Spleen (tissue), 11 donors: ENCODE data around the gene KCNAB1. TPM values are rescaled to one million over a fixed set of nuclear protein-coding genes. Genes with fewer than 3 reads are reported as not detected.
A peak's percentile ranks its signal among the peaks of the same experiment; 100 is the strongest.

Experiments
- DNase-seq: peaks from one replicate; pipeline ENCODE4 v3.0.0-alpha.2; 2020
- H3K27ac ChIP-seq, 8 donors: fragments of 200-600 bp; sonication (generic) in 7 of 8; 1 replicate in 4 of 8; 2 replicates in 4 of 8; pipeline versions ENCODE4 v1.5.0 to v1.8.0; 2016 to 2021; ENCODE audit warnings: inconsistent platforms in 4 of 8, mild to moderate bottlenecking in 4 of 8, moderate library complexity in 1 of 8
- H3K27me3 ChIP-seq, 7 donors: fragments of 200-600 bp; sonication (generic) in 6 of 7; replicated peaks in 1 of 7; 1 replicate in 4 of 7; 2 replicates in 3 of 7; pipeline versions ENCODE4 v1.5.0 to v1.8.0; 2016 to 2021; ENCODE audit warnings: inconsistent platforms in 3 of 7, mild to moderate bottlenecking in 1 of 7
- H3K36me3 ChIP-seq, 6 donors: fragments of 200-600 bp; sonication (generic) in 5 of 6; 1 replicate in 4 of 6; 2 replicates in 2 of 6; pipeline versions ENCODE4 v1.5.0 to v1.8.0; 2016 to 2021; ENCODE audit warnings: inconsistent platforms in 2 of 6
- H3K4me1 ChIP-seq, 6 donors: fragments of 200-600 bp; sonication (generic) in 5 of 6; 1 replicate in 3 of 6; 2 replicates in 3 of 6; pipeline versions ENCODE4 v1.5.0 to v1.8.0; 2016 to 2021; ENCODE audit warnings: inconsistent platforms in 3 of 6
- H3K4me3 ChIP-seq, 8 donors: fragments of 200-600 bp; sonication (generic) in 7 of 8; 1 replicate in 4 of 8; 2 replicates in 4 of 8; pipeline versions ENCODE4 v1.5.0 to v1.8.0; 2016 to 2021; ENCODE audit warnings: inconsistent platforms in 4 of 8, mild to moderate bottlenecking in 4 of 8, moderate library complexity in 2 of 8
- H3K9me3 ChIP-seq, 8 donors: fragments of 200-600 bp; sonication (generic) in 7 of 8; 1 replicate in 4 of 8; 2 replicates in 4 of 8; pipeline versions ENCODE4 v1.5.0 to v1.8.0; 2016 to 2021; ENCODE audit warnings: inconsistent platforms in 4 of 8
- CTCF ChIP-seq, 11 experiments: fragments of 200-600 bp in 7 of 11; fragments of 450-650 bp in 4 of 11; sonication (generic) in 4 of 11; IDR thresholded peaks in 8 of 11; conservative IDR thresholded peaks in 3 of 11; 1 replicate in 7 of 11; 2 replicates in 4 of 11; pipeline versions ENCODE4 v1.4.0 to v1.8.0; 2016 to 2021; ENCODE audit warnings: antibody characterized with exemption in 11 of 11, inconsistent platforms in 4 of 11, mild to moderate bottlenecking in 1 of 11
- POLR2A ChIP-seq, 3 donors: fragments of 450-650 bp; IDR thresholded peaks; one replicate each; pipeline ENCODE4 v1.5.1; 2017; ENCODE audit warnings: antibody characterized with exemption in 3 of 3, mild to moderate bottlenecking in 1 of 3
- POLR2AphosphoS5 ChIP-seq, 3 donors: sonication (generic); formaldehyde crosslinking; IDR thresholded peaks; one replicate each; pipeline ENCODE4 v1.5.1; 2017; ENCODE audit warnings: antibody characterized with exemption in 3 of 3
- WGBS, 5 donors: extraction: QIAGEN DNeasy Blood & Tissue Kit in 3 of 5; methylation state at CpG; one replicate each; pipeline versions ENCODE4 v1.1.5 to v1.1.7; 2013 to 2018; 5-methylcytosine and 5-hydroxymethylcytosine counted together
- intact Hi-C: fragments of 100-400 bp; cut with DNase I; formaldehyde crosslinking; loops from one replicate; pipeline ENCODE4 v1.15.0; 2023; ENCODE audit warnings: low total_unique reads
- polyA plus RNA-seq, 3 donors: library from polyadenylated mRNA; stranded (reverse); fragments of 200-250 nt; gene quantifications; one replicate each; pipeline ENCODE4 v1.2.1, GENCODE V29; 2013
- total RNA-seq, 7 donors: library from RNA; depleted of rRNA in 3 of 7; stranded (reverse); fragments of >200 nt in 3 of 7; fragmentation: NEBNext Ultra II Directional in 4 of 7; extraction: Animal tissue kit (Norgen Biotek cat#: 25700) in 4 of 7; gene quantifications; one replicate each; pipeline versions ENCODE4 v1.1.0 to v1.2.1, GENCODE V29; 2016 to 2021
- donor health status: healthy with polysubstance abuse.
- donor health status: DM: no; HTN: no; CAD: no; lungs with moderate emphysema.
- donor health status: DM: no; HTN: no; CAD: no.
- donor health status: Bipolar disorder and iron deficiency.
- donor health status: healthy.
- donor health status: DM: no; HTN: no; CAD: no.
- donor health status: DM: yes; HTN: yes; CAD: no.

The KCNAB1 gene
- total and polyA plus RNA-seq, 10 donors = 0.59 to 10.5 (median 6.3) TPM

- Histone ChIP-seq H3K4me1 (no peaks in the 10 kb centered on the region), H3K36me3 (no peaks in the 10 kb centered on the region), H3K27ac (no peak overlapping the region), H3K27me3 (peaks cover 0 to 37% (median 8%) of the 10 kb centered on the region in 7 donors), H3K4me3 (no peak overlapping the region), H3K9me3 (no peaks in the 10 kb centered on the region)
- intact Hi-C loops = no loop called here
- TF ChIP-seq POLR2AphosphoS5 (IDR thresholded peaks at IDR 0.05) (no peak), POLR2A (IDR thresholded peaks at IDR 0.05) (no peak), CTCF (IDR thresholded peaks at IDR 0.05 in 8 of 11, conservative IDR thresholded peaks at IDR 0.05 in 3 of 11) (no peak)
- WGBS, 5 donors = 63 to 72% (median 66%) methylated on average over 2 of the region's 2 CpGs
- DNase-seq = no peak
Measured at GRCh38 chr3:156285626-156286025, 165.2 kb downstream of the KCNAB1 start.

- H3K27me3 ChIP-seq = peaks cover 5 to 71% (median 33%) of the 10 kb centered on the region in 7 donors
- TF ChIP-seq CTCF (IDR thresholded peaks at IDR 0.05 in 8 of 11, conservative IDR thresholded peaks at IDR 0.05 in 3 of 11) (no peak), POLR2A (IDR thresholded peaks at IDR 0.05) (no peak), POLR2AphosphoS5 (IDR thresholded peaks at IDR 0.05) (no peak)
- intact Hi-C loops = no loop called here
- peaks cover 0 to 17% (median 12%) of the 10 kb centered on the region in 6 donors for H3K4me1 ChIP-seq
- H3K36me3 ChIP-seq = no peaks in the 10 kb centered on the region
- 7 to 15% (median 10%) methylated on average over 10 to 11 of the region's 11 CpGs for WGBS, 5 donors
- H3K27ac ChIP-seq = no peak overlapping the region
- H3K9me3 ChIP-seq = no peaks in the 10 kb centered on the region
- peak overlapping the region in 5 of 8 donors; percentile 9 to 55 (median 27) for H3K4me3 ChIP-seq
- DNase-seq = no peak
Measured at GRCh38 chr3:156290924-156291271, 170.5 kb downstream of the KCNAB1 start.

- Histone ChIP-seq H3K9me3 (no peaks in the 10 kb centered on the region), H3K27me3 (peaks cover 5 to 71% (median 33%) of the 10 kb centered on the region in 7 donors), H3K27ac (no peak overlapping the region), H3K4me1 (peaks cover 0 to 17% (median 12%) of the 10 kb centered on the region in 6 donors), H3K36me3 (no peaks in the 10 kb centered on the region), H3K4me3 (peak overlapping the region in 6 of 8 donors; percentile 2 to 55 (median 23))
- intact Hi-C loops = no loop called here
- 3 to 7% (median 5%) methylated on average over 46 to 51 of the region's 51 CpGs for WGBS, 5 donors
- DNase-seq = peak; percentile 71
- no peak for TF ChIP-seq CTCF (IDR thresholded peaks at IDR 0.05 in 8 of 11, conservative IDR thresholded peaks at IDR 0.05 in 3 of 11)
- TF ChIP-seq POLR2AphosphoS5 (IDR thresholded peaks at IDR 0.05) = peak in 1 of 3 donors; percentile 19
Measured at GRCh38 chr3:156291272-156292123, 171.1 kb downstream of the KCNAB1 start.

DNA sequence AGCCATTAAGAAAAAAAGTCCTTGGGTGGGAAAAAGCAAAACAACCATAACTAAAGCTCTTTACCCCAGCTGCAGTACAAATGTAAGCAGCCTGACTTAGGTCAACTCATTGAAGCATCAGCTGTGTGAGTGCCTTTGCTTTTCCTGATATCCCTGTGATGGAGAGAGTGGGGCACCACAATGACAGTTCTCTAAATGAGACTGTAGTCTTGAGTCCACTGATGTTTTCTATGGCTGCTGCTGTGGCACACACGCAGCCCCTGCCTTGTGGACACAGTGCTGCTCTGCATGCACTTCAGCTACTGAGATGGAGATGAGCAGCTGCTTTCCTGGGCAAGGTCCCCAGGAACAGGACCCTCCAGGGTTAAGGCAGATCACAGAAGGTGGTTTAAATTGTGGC, 173.2 kb downstream of the KCNAB1 start:
- WGBS, 5 donors = 84 to 100% (median 96%) methylated on average over 1 of the region's 1 CpG
- H3K27me3 ChIP-seq = peaks cover 5 to 56% (median 33%) of the 10 kb centered on the region in 7 donors
- TF ChIP-seq POLR2A (IDR thresholded peaks at IDR 0.05) = no peak
- TF ChIP-seq CTCF (IDR thresholded peaks at IDR 0.05 in 8 of 11, conservative IDR thresholded peaks at IDR 0.05 in 3 of 11) = no peak
- no peak for TF ChIP-seq POLR2AphosphoS5 (IDR thresholded peaks at IDR 0.05)
- intact Hi-C loops = no loop called here
- H3K4me1 ChIP-seq = peaks cover 0 to 17% (median 12%) of the 10 kb centered on the region in 6 donors
- H3K9me3 ChIP-seq = no peaks in the 10 kb centered on the region
- DNase-seq = no peak
- no peak overlapping the region for H3K4me3 ChIP-seq
- peak overlapping the region in 2 of 8 donors; percentile 10 to 24 for H3K27ac ChIP-seq
- no peaks in the 10 kb centered on the region for H3K36me3 ChIP-seq
